Stomach smooth muscle (tissue), 2 donors: ENCODE measurements around the gene TRAF3.

Source experiments
- H3K27ac ChIP-seq: one replicate; pipeline ENCODE4 v1.7.0; 2013; ENCODE audit warnings: mild to moderate bottlenecking, low read length, inconsistent platforms
- H3K27me3 ChIP-seq, 2 donors: one replicate each; pipeline ENCODE4 v1.7.0; 2013; ENCODE audit warnings: low read length in 2 of 2; ENCODE audit not compliant: insufficient read depth in 2 of 2, control insufficient read depth in 1 of 2
- H3K36me3 ChIP-seq, 2 donors: one replicate each; pipeline ENCODE4 v1.7.0; 2013; ENCODE audit warnings: low read length in 2 of 2; ENCODE audit not compliant: control insufficient read depth in 2 of 2, insufficient read depth in 2 of 2
- H3K4me1 ChIP-seq: one replicate; pipeline ENCODE4 v1.7.0; 2013; ENCODE audit warnings: low read length; ENCODE audit not compliant: control insufficient read depth, insufficient read depth
- H3K4me3 ChIP-seq, 2 donors: one replicate each; pipeline ENCODE4 v1.7.0; 2013; ENCODE audit warnings: low read length in 2 of 2
- H3K9ac ChIP-seq, 2 donors: one replicate each; pipeline ENCODE4 v1.7.0; 2013; ENCODE audit warnings: low read length in 2 of 2, mild to moderate bottlenecking in 1 of 2
- H3K9me3 ChIP-seq, 2 donors: one replicate each; pipeline ENCODE4 v1.7.0; 2013; ENCODE audit warnings: low read length in 2 of 2; ENCODE audit not compliant: control insufficient read depth in 2 of 2
- donor health status: healthy.
- donor health status: Pancreatic carcinoma.

The TRAF3 gene

DNA sequence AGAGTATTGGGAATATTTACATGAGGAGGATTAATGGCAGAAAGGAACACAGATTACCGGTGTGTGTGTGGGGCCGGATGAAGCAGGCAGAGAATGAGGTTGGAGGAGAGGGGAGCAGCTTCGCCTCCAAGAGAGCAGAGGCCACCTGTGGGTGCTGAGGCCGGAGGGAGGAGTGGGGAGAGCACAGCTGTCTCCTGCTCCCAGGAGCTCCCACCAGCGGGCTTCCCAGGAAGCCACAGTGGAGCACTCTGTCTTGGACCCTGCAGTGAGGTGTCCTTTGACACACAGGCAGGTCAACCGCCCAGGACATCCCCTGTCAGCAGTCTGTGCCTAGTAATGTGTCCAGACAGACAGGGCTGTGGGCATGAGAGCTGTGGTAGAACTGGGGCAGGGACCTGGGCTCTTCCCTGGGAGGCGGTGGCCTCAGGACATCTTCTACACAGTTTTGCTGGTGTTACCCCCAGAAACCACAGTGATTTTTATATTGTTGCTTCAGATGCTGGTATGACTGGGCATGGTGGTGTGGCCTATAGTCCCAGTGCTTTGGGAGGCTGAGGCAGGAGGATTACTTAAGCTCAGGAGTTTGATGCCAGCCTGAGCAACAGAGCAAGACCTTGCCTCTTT, 126.8 kb downstream of the TRAF3 start:
- Histone ChIP-seq H3K4me1 (no peaks in the 10 kb centered on the region), H3K27me3 (no peaks in the 10 kb centered on the region), H3K27ac (no peak overlapping the region), H3K4me3 (no peak overlapping the region), H3K36me3 (peaks cover 4 to 9% of the 10 kb centered on the region in 2 donors), H3K9ac (no peak overlapping the region), H3K9me3 (no peaks in the 10 kb centered on the region)

DNA sequence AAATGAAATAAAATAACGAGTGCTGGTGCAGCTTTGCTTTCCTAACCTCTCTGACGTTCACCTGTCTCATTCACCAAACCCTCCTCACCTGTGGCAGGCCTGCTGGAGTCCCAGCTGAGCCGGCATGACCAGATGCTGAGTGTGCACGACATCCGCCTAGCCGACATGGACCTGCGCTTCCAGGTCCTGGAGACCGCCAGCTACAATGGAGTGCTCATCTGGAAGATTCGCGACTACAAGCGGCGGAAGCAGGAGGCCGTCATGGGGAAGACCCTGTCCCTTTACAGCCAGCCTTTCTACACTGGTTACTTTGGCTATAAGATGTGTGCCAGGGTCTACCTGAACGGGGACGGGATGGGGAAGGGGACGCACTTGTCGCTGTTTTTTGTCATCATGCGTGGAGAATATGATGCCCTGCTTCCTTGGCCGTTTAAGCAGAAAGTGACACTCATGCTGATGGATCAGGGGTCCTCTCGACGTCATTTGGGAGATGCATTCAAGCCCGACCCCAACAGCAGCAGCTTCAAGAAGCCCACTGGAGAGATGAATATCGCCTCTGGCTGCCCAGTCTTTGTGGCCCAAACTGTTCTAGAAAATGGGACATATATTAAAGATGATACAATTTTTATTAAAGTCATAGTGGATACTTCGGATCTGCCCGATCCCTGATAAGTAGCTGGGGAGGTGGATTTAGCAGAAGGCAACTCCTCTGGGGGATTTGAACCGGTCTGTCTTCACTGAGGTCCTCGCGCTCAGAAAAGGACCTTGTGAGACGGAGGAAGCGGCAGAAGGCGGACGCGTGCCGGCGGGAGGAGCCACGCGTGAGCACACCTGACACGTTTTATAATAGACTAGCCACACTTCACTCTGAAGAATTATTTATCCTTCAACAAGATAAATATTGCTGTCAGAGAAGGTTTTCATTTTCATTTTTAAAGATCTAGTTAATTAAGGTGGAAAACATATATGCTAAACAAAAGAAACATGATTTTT, 128.2 kb downstream of the TRAF3 start:
- no peaks in the 10 kb centered on the region for H3K4me1 ChIP-seq
- H3K27ac ChIP-seq = no peak overlapping the region
- no peak overlapping the region for H3K4me3 ChIP-seq
- peaks cover 4 to 11% of the 10 kb centered on the region in 2 donors for H3K36me3 ChIP-seq
- H3K9me3 ChIP-seq = no peaks in the 10 kb centered on the region
- no peak overlapping the region for H3K9ac ChIP-seq
- H3K27me3 ChIP-seq = no peaks in the 10 kb centered on the region

DNA sequence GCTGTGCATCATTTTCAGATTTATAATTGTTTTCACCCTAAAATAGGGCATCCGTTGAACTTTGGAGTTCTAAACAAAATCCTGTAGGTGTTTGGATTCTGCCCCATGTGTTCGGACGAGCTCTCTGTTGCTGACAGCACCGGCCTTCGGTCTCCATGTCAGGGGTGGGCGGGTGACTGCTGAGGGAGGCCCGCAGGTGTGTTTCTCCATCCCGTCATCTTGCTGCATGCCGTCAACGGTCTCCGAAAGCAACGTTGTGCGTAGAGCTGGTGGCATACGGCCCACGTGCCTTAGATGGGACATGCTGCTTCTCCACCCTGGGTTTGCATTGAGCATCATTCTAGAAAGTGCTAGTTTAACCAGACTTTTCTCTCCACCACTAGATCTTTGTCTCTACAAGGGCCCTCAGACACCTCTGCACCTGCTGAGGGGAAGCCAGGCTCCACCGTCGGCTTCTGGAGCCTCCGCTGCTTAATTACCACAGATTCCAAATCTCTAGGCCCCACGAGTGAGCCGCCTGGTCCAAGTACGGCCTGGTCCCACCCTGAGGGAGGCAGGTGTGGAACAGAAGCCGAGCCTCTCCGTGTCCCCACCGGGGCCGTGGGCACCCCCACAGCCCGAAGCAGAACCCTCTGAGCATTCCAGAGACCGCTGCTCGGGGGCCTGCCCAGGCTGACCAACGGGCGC, 129.5 kb downstream of the TRAF3 start:
- no peaks in the 10 kb centered on the region for H3K27me3 ChIP-seq
- H3K36me3 ChIP-seq = peaks cover 4 to 11% of the 10 kb centered on the region in 2 donors
- no peak overlapping the region for H3K4me3 ChIP-seq
- H3K4me1 ChIP-seq = no peaks in the 10 kb centered on the region
- no peaks in the 10 kb centered on the region for H3K9me3 ChIP-seq
- no peak overlapping the region for H3K27ac ChIP-seq
- no peak overlapping the region for H3K9ac ChIP-seq

DNA sequence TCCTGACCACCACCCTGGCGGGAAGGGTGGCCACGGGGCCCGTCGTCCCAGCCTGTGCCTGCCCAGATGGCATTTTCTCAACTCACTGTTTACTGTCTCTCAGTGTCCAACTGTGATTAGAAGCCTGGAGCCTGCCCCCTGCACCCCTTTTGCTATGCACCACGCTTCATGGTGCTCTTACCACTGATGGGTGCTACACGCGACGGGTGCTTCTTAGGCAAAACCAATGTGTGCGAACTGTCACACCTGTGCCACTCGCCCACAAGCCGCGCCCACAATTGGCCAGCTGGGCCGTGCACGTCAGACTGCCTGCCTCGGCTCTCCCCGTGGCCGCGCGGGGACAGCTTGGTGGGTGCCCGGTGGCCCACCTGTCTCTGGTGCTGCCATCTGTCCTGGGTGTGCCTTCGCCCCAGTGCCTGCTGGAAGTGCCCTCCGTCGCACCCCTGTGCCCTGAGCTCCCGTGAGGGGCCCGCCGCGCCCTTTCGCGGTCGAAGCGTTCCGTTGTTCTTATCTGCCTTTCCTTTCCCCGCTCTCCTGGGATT, 130.1 kb downstream of the TRAF3 start:
- no peaks in the 10 kb centered on the region for H3K9me3 ChIP-seq
- no peaks in the 10 kb centered on the region for H3K4me1 ChIP-seq
- no peaks in the 10 kb centered on the region for H3K27me3 ChIP-seq
- peaks cover 4 to 11% of the 10 kb centered on the region in 2 donors for H3K36me3 ChIP-seq
- no peak overlapping the region for H3K27ac ChIP-seq
- no peak overlapping the region for H3K4me3 ChIP-seq
- no peak overlapping the region for H3K9ac ChIP-seq

GRCh38 chr14:102907980-102908730, 130.9 kb downstream of the TRAF3 start:
- peaks cover 4 to 11% of the 10 kb centered on the region in 2 donors for H3K36me3 ChIP-seq
- no peaks in the 10 kb centered on the region for H3K4me1 ChIP-seq
- H3K9ac ChIP-seq = no peak overlapping the region
- no peak overlapping the region for H3K27ac ChIP-seq
- no peaks in the 10 kb centered on the region for H3K9me3 ChIP-seq
- no peaks in the 10 kb centered on the region for H3K27me3 ChIP-seq
- no peak overlapping the region for H3K4me3 ChIP-seq

DNA sequence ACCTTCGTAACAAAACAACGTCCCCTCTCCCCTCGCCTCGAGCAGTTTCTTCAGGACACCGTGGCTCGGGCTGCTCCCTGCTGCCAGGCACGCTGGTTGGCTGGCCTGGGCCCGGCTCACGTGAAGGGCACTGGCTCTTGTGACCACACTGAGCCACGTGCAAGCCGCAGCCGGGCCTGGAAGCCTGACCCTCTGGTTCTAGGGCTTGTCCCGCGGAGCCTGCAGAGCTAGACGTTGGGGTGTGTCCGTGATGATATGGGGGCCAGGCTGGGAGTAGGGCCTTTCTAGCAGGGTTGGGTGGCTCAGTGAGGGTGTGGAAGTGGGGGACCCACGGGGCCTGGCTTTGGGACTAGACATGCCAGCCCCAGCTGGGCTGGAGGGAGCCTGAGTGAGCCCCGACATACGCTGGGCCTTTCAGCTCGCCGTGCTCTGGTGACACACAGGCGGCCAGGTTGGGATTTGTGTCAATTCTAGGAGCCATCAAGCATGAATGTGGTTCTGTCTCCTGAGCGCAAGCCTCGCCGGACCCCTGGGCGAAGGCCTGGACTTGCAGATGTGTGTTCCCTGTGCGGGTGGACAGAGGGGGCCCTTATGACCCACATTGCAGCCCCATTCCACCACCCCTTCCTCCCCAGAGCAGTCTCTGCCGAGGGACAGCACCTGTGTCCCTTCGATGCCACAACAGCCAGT, 131.7 kb downstream of the TRAF3 start:
- H3K4me3 ChIP-seq = no peak overlapping the region
- H3K27me3 ChIP-seq = no peaks in the 10 kb centered on the region
- no peaks in the 10 kb centered on the region for H3K9me3 ChIP-seq
- H3K27ac ChIP-seq = no peak overlapping the region
- no peaks in the 10 kb centered on the region for H3K4me1 ChIP-seq
- no peak overlapping the region for H3K9ac ChIP-seq
- H3K36me3 ChIP-seq = peaks cover 4 to 10% of the 10 kb centered on the region in 2 donors

DNA sequence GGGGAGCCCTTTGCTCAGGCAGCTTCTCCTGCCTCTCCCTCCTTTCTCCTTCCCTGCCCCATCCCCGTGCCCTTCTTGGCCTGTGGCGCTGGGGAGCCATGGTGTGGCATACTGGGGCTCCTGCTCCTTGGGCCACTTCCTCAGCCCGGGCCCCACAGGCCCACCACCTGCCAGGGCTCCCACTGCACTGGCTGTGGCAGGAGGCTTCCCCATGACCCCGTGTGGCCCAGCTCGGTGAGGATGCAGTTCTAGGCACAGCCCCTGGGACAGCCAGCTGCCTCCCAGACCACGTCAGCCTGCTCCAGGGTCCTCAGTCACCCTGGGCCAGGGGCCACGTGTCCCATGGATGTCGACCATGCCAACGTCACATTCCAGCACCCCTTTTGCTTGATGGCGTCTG, 132.2 kb downstream of the TRAF3 start:
- H3K4me3 ChIP-seq = no peak overlapping the region
- H3K9me3 ChIP-seq = no peaks in the 10 kb centered on the region
- peaks cover 4 to 9% of the 10 kb centered on the region in 2 donors for H3K36me3 ChIP-seq
- no peak overlapping the region for H3K9ac ChIP-seq
- H3K27me3 ChIP-seq = no peaks in the 10 kb centered on the region
- no peak overlapping the region for H3K27ac ChIP-seq
- H3K4me1 ChIP-seq = no peaks in the 10 kb centered on the region

DNA sequence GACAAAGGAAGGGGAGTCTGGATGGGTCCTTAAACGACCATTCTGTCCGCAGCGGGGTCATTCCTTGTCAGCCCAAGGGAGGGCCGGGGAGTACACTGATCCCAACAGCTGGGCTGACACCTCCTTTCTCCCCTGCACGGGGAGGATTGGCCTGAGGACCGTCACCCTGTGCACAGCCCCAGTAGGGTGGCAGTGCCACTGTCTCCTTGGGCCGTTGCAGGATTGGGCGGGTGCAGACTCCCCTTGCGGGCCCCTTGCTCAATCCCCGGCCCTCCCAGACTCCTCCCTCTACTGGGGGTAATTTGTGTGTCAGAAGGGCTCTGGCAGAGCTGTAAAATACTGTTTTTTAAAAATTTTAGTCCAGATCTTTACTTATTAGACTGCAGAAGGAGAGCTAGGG, 132.7 kb downstream of the TRAF3 start:
- H3K4me3 ChIP-seq = no peak overlapping the region
- peaks cover 4 to 9% of the 10 kb centered on the region in 2 donors for H3K36me3 ChIP-seq
- no peaks in the 10 kb centered on the region for H3K4me1 ChIP-seq
- no peak overlapping the region for H3K9ac ChIP-seq
- H3K9me3 ChIP-seq = no peaks in the 10 kb centered on the region
- H3K27me3 ChIP-seq = no peaks in the 10 kb centered on the region
- no peak overlapping the region for H3K27ac ChIP-seq

DNA sequence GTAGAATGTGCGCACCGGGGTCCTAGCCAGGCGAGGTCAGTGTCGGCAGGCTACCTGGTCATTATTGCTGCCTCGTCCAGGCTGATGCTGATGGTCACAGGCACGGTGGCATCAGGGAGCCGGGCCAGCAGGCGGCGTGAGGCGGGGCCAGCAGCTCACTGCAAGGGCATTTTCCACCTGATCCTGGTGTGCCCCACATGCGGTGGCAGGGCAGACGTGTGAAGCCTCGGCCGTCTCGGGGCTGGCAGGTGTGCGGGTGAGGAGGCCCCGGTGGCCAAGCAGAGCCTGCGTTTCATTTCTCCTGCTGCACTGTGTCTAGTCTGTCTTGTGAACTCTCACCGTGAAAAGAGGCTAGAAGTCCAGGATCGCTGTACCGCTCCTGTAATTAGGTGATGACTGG, 133.2 kb downstream of the TRAF3 start:
- H3K9me3 ChIP-seq = no peaks in the 10 kb centered on the region
- H3K4me1 ChIP-seq = no peaks in the 10 kb centered on the region
- H3K4me3 ChIP-seq = no peak overlapping the region
- no peaks in the 10 kb centered on the region for H3K27me3 ChIP-seq
- peaks cover 0 to 3% of the 10 kb centered on the region in 2 donors for H3K36me3 ChIP-seq
- no peak overlapping the region for H3K9ac ChIP-seq
- H3K27ac ChIP-seq = no peak overlapping the region
